ENCODE data around the gene ATP8B1. TPM values are rescaled to one million over a fixed set of nuclear protein-coding genes. Genes with fewer than 3 reads are reported as not detected.
A peak's percentile ranks its signal among the peaks of the same experiment; 100 is the strongest.

ATP8B1 gene
- total RNA-seq, 1 donor from 2014 or later, result 13.1 TPM

GRCh38 chr18:57843386-57843785 lies 40.3 kb upstream of the ATP8B1 start:
- Histone ChIP-seq H3K27me3 (ENCODE audit: control insufficient read depth, insufficient read depth, low read length) (no peaks in the 10 kb centered on the region), H3K36me3 (ENCODE audit: control insufficient read depth, insufficient read depth, low read length) (no peaks in the 10 kb centered on the region), H3K4me3 (ENCODE audit: low read depth, low read length) (no peak overlapping the region)
- no peak for DNase-seq (ENCODE audit: low read depth)
- TF ChIP-seq, protein P1, sequence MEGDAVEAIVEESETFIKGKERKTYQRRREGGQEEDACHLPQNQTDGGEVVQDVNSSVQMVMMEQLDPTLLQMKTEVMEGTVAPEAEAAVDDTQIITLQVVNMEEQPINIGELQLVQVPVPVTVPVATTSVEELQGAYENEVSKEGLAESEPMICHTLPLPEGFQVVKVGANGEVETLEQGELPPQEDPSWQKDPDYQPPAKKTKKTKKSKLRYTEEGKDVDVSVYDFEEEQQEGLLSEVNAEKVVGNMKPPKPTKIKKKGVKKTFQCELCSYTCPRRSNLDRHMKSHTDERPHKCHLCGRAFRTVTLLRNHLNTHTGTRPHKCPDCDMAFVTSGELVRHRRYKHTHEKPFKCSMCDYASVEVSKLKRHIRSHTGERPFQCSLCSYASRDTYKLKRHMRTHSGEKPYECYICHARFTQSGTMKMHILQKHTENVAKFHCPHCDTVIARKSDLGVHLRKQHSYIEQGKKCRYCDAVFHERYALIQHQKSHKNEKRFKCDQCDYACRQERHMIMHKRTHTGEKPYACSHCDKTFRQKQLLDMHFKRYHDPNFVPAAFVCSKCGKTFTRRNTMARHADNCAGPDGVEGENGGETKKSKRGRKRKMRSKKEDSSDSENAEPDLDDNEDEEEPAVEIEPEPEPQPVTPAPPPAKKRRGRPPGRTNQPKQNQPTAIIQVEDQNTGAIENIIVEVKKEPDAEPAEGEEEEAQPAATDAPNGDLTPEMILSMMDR (IDR thresholded peaks at IDR 0.05; ENCODE audit: insufficient read depth, low read length, poor library complexity, severe bottlenecking), result no peak

- TF ChIP-seq, protein P1 (IDR thresholded peaks at IDR 0.05; ENCODE audit: insufficient read depth, low read length, poor library complexity, severe bottlenecking), result no peak
- H3K27me3 ChIP-seq (ENCODE audit: control insufficient read depth, insufficient read depth, low read length), result no peaks in the 10 kb centered on the region
- H3K36me3 ChIP-seq (ENCODE audit: control insufficient read depth, insufficient read depth, low read length), result no peaks in the 10 kb centered on the region
- H3K4me3 ChIP-seq (ENCODE audit: low read depth, low read length), result no peak overlapping the region
- DNase-seq (ENCODE audit: low read depth), result no peak
Measured at GRCh38 chr18:57841568-57841967, 38.5 kb upstream of the ATP8B1 start.

- Histone ChIP-seq H3K36me3 (ENCODE audit: control insufficient read depth, insufficient read depth, low read length) (no peaks in the 10 kb centered on the region), H3K27me3 (ENCODE audit: control insufficient read depth, insufficient read depth, low read length) (no peaks in the 10 kb centered on the region), H3K4me3 (ENCODE audit: low read depth, low read length) (no peak overlapping the region)
- no peak for DNase-seq (ENCODE audit: low read depth)
- TF ChIP-seq, protein P1 (IDR thresholded peaks at IDR 0.05; ENCODE audit: insufficient read depth, low read length, poor library complexity, severe bottlenecking), result no peak
Measured at GRCh38 chr18:57839942-57840381, 36.8 kb upstream of the ATP8B1 start.

- no peak overlapping the region for H3K4me3 ChIP-seq (ENCODE audit: low read depth, low read length)
- H3K27me3 ChIP-seq (ENCODE audit: control insufficient read depth, insufficient read depth, low read length), result no peaks in the 10 kb centered on the region
- TF ChIP-seq, protein P1 (IDR thresholded peaks at IDR 0.05; ENCODE audit: insufficient read depth, low read length, poor library complexity, severe bottlenecking), result no peak
- H3K36me3 ChIP-seq (ENCODE audit: control insufficient read depth, insufficient read depth, low read length), result no peaks in the 10 kb centered on the region
- DNase-seq (ENCODE audit: low read depth), result peak; percentile 57
Measured at GRCh38 chr18:57837917-57838548, 34.9 kb upstream of the ATP8B1 start.

- DNase-seq (ENCODE audit: low read depth), result no peak
- TF ChIP-seq, protein P1 (IDR thresholded peaks at IDR 0.05; ENCODE audit: insufficient read depth, low read length, poor library complexity, severe bottlenecking), result no peak
- no peaks in the 10 kb centered on the region for H3K27me3 ChIP-seq (ENCODE audit: control insufficient read depth, insufficient read depth, low read length)
- no peak overlapping the region for H3K4me3 ChIP-seq (ENCODE audit: low read depth, low read length)
- no peaks in the 10 kb centered on the region for H3K36me3 ChIP-seq (ENCODE audit: control insufficient read depth, insufficient read depth, low read length)
Measured at GRCh38 chr18:57836557-57836956, 33.4 kb upstream of the ATP8B1 start.

DNA sequence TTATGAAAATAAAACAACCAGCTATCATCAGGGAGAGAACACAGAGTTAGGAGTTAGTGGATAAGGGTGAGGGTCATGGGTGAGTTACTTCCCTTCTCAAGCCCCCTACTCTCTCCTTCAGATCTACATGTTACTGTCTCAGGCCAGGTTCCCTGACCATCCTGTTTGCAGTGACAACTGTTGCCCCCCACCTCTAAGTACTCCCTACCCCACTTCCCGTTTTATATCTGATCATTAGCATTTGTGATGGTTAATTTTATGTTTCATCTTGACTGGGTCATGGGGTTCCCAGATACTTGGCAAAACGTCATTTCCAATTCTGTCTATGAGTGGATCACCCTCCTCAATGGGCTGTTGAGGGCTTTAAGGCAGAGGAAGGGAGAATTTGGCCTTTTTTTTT lies 32.8 kb upstream of the ATP8B1 start:
- TF ChIP-seq, protein P1 (IDR thresholded peaks at IDR 0.05; ENCODE audit: insufficient read depth, low read length, poor library complexity, severe bottlenecking), result no peak
- H3K36me3 ChIP-seq (ENCODE audit: control insufficient read depth, insufficient read depth, low read length), result no peaks in the 10 kb centered on the region
- no peak for DNase-seq (ENCODE audit: low read depth)
- H3K4me3 ChIP-seq (ENCODE audit: low read depth, low read length), result no peak overlapping the region
- no peaks in the 10 kb centered on the region for H3K27me3 ChIP-seq (ENCODE audit: control insufficient read depth, insufficient read depth, low read length)

All from kidney epithelial cell (primary cell).